HG02610 (cell line): Measurements from ENCODE around the gene ASRGL1.
"Not testable (repeated sequence)": the region's sequence is repeated elsewhere in the genome, so short reads cannot be mapped to it uniquely, and the experiment has no call there.

Experiments
- ATAC-seq: cut with Tn5 transposase; IDR thresholded peaks from one replicate; pipeline ENCODE4 v1.9.1; 2021; ENCODE audit warnings: mild to moderate bottlenecking, moderate library complexity; ENCODE audit not compliant: unreplicated experiment

ASRGL1 gene

DNA sequence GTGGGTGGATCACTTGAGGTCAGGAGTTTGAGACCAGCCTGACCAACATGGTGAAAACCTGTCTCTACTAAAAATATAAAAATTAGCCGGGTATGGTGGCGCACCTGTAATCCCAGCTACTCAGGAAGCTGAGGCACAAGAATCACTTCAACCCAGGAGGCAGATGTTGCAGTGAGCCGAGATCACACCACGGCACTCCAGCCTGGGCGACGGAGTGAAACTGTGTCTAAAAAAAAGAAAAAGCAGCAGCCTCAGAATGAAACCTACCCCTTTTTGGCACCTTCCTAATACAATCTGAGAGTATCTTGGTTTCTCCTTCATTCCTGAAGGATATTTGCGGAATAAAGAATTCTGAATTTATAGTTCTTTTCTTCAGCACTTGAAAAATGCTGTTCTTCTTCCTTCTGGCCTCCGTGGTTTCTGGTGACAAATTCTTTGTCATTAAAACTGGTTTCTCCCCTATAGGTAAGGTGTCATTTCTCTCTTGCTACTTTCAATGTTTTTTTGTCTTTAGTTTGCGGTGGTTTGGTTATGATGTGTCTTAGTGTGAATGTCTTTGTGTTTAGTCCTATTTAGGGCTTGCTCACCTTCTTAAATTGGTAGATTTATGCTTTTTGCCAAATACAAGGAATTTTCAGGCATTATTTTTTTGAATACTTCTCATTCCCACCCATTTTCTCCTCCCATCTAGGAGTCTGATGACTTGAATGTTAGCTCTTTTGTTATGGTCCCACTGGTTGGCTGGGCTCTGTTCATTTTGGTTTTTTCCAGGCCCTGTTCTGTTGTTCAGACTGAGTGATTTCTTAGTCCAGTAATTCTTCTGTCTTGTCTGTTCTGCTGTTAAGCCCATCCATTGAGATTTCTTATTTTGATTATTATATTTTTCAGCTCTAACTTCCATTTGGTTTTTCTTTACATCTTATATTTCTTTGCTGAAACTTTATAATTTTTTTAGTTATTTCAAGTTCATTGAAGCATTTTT lies 15.4 kb downstream of the ASRGL1 start:
- peak; percentile 71 for ATAC-seq

- no peak for ATAC-seq
These were observed 16.6 kb downstream of the ASRGL1 start for GRCh38 chr11:62353841-62354240.

- ATAC-seq, result no peak
These were observed 21.0 kb downstream of the ASRGL1 start for GRCh38 chr11:62358273-62358672.

DNA sequence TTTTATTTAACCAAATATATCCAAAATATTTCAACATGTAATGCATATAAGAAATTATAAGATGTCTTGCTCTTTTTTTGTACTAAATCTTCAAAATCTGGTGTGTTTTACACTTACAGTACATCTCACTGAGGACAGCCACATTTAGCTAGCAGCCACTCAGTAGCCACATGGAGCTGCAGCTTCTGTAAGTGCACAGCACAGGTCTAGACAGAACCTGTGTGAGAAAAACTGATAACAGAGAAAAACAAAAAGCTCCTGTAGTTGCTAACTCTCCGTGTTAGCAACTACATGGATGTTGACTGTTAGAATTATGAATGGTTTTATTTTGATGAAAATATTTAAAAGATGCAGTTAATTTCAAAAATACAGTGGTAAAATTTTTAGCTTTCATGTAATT lies 22.2 kb downstream of the ASRGL1 start:
- no peak for ATAC-seq

DNA sequence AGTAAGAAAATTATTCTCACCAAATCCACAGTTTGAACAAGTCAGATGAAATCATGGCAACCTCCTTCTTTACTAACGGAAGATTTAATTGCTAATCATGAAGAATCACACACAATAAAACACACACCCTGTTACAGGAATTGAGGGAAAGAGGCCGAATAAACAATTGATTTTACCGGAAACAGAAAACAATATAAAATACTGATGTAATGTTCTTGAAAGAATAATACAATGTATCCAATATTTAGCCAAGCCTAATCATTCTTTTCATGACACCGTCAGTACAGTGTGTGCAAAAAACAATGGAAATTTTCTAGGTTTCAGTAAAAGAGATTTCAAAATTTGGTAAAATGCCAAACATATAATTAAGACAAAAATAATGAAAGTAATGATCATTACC lies 23.4 kb downstream of the ASRGL1 start:
- ATAC-seq, result no peak

DNA sequence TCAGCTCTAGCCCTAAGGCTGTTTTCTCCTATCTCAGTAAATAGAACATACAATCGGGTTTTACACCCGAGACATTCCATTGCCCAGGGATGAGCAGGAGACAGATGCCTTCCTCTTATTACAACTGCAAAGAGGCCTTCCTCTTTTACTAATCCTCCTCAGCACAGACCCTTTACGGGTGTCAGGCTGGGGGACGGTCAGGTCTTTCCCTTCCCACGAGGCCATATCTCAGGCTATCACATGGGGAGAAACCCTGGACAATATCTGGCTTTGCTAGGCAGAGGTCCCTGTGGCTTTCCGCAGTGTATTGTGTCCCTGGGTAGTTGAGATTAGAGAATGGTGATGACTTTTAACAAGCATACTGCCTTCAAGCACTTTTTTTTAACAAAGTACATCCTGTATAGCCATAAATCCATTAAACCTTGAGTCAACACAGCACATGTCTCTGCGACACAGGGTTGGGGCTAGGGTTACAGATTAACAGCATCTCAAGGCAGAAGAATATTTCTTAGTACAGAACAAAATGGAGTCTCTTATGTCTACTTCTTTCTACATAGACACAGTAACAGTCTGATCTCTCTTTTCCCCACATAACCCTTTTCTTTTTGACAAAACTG lies 31.7 kb downstream of the ASRGL1 start:
- ATAC-seq, result not testable (repeated sequence)

GRCh38 chr11:62370743-62371440 lies 33.6 kb downstream of the ASRGL1 start:
- ATAC-seq, result no peak

DNA sequence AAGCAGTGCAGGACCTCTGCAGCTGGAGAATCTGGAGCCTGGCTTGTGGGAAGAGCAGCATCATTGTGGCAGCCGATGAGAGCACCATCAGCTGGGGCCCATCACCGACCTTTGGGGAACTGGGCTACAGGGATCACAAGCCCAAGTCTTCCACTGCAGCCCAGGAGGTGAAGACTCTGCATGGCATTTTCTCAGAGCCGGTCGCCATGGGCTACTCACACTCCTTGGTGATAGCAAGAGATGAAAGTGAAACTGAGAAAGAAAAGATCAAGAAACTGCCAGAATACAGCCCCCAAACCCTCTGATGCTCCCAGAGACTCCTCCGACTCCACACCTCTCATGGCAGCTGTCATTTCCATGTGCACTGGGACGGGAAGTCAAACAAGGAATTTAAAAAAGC lies 35.6 kb downstream of the ASRGL1 start:
- no peak for ATAC-seq

DNA sequence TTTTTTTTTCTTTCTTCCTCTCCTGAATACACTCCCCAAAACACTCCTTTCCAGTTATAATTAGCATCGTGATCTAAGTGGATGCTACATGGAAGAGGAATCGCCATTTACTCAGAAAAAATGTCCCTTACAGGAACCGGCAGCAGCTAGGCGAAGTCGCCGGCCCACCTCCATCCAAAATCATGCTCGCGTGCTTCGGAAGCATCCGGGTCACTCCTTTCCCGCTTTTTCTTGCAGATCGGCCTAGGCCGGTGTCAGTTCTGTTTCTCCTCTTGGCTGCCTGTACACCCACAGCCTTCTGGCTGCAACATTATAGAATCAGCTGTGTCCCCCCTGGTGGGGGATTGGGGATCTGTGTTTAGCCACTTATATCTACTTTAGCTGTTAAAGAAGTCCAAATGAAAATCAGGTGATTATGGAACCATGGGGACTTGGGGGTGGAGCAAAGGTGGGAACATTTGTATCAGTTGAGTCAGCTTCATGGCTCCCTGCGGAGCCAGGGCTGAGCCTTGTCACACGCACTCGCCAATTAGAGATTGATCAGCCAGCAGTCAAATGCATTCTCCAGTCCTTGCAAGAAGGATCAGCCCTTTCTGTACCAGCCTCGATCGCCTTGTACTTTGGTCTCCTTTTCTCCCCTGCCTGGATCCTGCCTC lies 36.3 kb downstream of the ASRGL1 start:
- ATAC-seq, result no peak

- ATAC-seq, result no peak
These were observed 37.6 kb downstream of the ASRGL1 start for GRCh38 chr11:62374801-62375200.

DNA sequence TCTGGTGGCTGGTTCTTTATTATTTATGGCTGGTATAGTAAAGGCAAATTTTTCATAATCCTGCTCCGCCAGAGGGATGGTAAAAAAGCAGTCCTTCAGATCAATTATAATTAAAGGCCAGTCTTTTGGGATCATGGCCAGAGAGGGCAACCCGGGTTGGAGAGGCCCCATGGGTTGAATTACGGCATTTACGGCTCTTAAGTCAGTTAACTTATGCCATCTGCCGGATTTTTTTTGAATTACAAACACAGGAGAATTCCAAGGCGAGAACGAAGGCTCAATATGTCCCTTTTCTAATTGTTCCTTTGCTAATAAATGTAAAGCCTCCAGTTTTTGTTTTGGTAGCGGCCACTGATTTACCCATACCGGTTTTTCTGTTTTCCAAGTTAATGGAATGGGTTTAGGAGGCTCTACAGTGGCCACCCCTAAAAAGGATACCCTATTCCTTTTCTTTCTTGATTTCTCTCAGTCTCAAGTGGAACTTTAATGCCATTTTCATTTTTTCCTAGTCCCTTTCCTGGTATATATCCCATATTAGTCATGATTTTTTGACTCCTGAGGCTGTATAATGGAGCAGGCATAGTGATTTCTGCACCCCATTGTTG lies 41.3 kb downstream of the ASRGL1 start:
- ATAC-seq, result not testable (repeated sequence)

- ATAC-seq, result not testable (repeated sequence)
These were observed 42.3 kb downstream of the ASRGL1 start for GRCh38 chr11:62379586-62379985.

DNA sequence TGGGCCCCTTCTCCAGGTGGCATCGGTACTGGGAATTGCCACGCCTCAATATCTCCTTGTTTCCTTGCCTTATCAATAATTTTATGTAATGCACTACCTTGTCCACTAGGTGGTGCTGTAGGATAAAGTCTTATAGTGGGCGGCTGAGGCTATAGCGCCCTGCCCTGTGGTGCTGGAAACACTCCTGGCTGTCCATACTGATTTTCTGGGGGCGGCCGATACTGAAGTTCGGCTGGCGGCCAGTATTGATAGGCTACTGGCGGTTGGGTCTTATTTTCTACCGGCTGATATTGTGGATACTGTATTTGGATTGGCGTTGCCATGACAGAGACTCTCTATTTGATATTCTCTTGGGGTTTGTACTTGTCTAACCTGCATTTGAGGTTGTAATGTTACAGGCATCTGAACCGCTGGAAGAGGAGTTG lies 43.6 kb downstream of the ASRGL1 start:
- not testable (repeated sequence) for ATAC-seq

DNA sequence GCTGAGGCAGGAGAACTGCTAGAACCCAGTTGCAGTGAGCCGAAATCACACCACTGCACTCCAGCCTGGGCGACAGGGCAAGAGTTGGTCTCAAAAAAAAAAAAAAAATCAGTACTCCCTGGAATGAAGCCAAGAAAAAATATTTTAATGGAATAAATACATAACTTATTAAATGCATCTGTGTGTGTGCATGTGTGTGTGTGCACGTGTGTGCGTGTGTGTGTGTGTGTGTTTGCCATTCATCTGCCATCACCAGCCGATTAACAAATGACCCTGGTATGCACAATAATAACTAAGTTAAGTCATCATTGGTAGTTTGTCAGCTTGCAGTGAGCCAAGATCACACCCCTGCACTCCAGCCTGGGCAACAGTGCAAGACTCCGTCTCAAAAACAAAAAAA lies 46.6 kb downstream of the ASRGL1 start:
- ATAC-seq, result no peak

- ATAC-seq, result not testable (repeated sequence)
These were observed 48.8 kb downstream of the ASRGL1 start for GRCh38 chr11:62386083-62386482.

DNA sequence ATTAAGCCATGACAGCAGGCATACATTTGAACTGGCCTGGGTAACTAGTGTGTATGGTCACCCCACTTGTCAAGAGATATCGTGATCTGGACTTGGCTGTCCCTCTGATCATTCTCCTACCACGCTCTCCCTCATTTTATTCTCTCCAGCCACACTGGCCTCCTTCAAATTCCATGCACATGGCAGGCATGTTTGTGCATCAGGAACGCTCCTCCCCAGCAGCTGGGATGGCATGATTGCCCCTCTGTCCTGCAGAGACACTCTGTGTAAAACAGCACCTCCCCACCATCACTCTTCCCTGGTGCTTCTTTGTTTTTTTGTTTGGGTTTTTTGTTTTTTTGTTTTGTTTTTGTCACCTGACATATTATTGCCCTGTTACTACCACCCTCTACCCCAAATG lies 50.1 kb downstream of the ASRGL1 start:
- ATAC-seq, result no peak

DNA sequence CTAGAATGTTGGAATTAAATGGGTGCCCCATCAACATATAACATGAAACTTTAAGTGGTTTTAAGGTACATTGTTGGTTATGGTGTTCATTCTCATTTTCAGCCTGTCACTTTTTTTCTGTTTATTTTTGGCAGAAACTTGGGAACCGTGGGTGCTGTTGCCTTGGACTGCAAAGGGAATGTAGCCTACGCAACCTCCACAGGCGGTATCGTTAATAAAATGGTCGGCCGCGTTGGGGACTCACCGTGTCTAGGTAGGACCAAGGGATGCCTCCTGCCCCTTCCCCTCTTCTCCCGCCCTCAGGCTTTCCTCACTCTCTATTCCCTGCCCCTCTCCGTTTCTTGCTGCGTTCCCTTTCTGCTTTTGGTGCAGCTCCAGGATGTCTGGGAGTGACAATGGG lies 51.8 kb downstream of the ASRGL1 start:
- no peak for ATAC-seq

DNA sequence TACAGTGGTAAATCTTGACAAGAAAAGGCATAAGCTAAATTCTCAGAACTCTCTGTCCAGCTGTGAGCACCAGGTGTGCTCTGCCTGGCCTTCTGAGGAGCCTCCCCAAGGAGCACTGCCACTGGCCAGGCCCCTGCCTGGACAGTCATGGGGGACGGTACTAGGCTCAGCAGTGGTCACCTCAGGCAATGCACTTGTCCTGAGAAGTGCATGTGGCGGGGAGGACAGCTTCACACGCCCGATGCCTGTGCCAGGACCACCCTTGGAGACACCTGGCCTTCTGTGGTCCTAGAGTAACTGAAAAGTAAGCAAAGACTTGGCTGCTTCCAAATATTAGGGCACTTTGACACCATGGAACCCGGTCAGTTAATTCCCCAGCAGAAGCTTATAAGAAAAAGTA lies 53.0 kb downstream of the ASRGL1 start:
- ATAC-seq, result no peak

DNA sequence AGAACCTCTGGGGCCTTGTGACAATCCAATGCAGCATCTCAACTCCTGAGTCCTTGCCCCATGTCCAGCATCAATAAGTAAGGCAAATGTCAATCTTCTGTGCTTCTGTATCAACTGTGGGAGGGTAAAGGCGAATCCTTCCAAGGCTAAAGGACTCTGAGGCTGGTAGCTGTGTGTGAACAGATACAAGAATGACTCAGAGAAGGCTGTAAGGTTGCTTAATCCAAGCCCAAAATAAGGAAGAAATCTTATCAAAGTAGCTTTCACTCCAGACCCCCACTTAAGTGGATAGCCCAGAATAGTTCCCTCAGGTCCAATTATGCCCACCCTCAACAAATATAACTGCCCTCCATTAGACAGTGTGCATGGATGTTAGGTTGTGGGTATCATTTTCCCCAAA lies 53.5 kb downstream of the ASRGL1 start:
- ATAC-seq, result no peak

DNA sequence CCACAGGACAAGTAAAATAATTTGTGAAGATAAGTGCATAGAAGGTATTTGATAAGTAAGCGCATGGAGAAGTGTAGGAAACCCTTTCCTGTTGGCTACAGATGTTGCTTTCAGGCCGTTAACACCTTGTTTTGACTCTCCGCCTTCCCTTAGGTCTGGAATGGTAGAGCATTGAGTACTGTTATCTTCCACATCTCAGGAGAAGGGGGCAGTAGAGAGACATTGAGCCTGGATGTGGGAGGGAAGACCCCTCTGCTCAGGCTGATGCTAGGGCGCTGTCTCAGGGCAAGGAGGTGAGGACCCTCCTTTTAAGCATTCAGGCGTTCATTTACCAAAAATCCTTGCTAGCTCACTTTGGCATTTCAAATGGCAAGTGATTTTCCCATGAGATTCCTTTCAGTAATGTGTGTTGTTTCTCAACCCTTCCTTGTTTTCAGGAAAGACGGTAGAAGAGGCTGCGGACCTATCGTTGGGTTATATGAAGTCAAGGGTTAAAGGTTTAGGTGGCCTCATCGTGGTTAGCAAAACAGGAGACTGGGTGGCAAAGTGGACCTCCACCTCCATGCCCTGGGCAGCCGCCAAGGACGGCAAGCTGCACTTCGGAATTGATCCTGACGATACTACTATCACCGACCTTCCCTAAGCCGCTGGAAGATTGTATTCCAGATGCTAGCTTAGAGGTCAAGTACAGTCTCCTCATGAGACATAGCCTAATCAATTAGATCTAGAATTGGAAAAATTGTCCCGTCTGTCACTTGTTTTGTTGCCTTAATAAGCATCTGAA lies 54.6 kb downstream of the ASRGL1 start:
- no peak for ATAC-seq
